Activated CD8-positive, alpha-beta T cell treated with anti-CD3 and anti-CD28 coated beads for 36 hours (primary cell): ENCODE results near the gene FUT8. TPM values are rescaled to one million over a fixed set of nuclear protein-coding genes. Genes with fewer than 3 reads are reported as not detected.

Source experiments
- ATAC-seq: fragments of 200-7000 bp; cut with Tn5 transposase; one replicate; pipeline ENCODE4 v1.10.0; 2021; ENCODE audit warnings: mild to moderate bottlenecking, moderate library complexity
- CTCF ChIA-PET: fragments of 350-600 bp; sonication (Branson Sonifier 250); formaldehyde crosslinking; loops from one replicate; lab custom pipeline; 2021; ENCODE audit warnings: antibody characterized with exemption; lab: Charles Lee
- POLR2A ChIA-PET: fragments of 350-600 bp; sonication (Branson Sonifier 250); formaldehyde crosslinking; loops from one replicate; lab custom pipeline; 2021; ENCODE audit warnings: antibody characterized with exemption; lab: Charles Lee
- DNase-seq: peaks from one replicate; pipeline ENCODE4 v3.0.0-alpha.2; 2020
- H3K27ac Mint-ChIP-seq: one replicate; pipeline ENCODE4 v1.8.0; 2021; ENCODE audit warnings: mild to moderate bottlenecking, mixed read lengths
- H3K27me3 Mint-ChIP-seq: one replicate; pipeline ENCODE4 v1.8.0; 2021; ENCODE audit warnings: mixed read lengths
- H3K36me3 Mint-ChIP-seq: one replicate; pipeline ENCODE4 v1.8.0; 2021; ENCODE audit warnings: low read depth, mixed read lengths
- H3K4me1 Mint-ChIP-seq: one replicate; pipeline ENCODE4 v1.8.0; 2021; ENCODE audit warnings: low read depth, mixed read lengths
- H3K4me3 Mint-ChIP-seq: one replicate; pipeline ENCODE4 v1.8.0; 2021; ENCODE audit warnings: mild to moderate bottlenecking, moderate library complexity, mixed read lengths
- H3K9me3 Mint-ChIP-seq: one replicate; pipeline ENCODE4 v1.8.0; 2021; ENCODE audit warnings: mixed read lengths
- CTCF ChIP-seq: fragments of 200-600 bp; IDR thresholded peaks from one replicate; pipeline ENCODE4 v1.8.0; 2022; ENCODE audit warnings: antibody characterized with exemption, mild to moderate bottlenecking
- intact Hi-C: fragments of 100-400 bp; cut with micrococcal nuclease; formaldehyde crosslinking; loops from one replicate; pipeline ENCODE4 v1.10.0; 2022
- total RNA-seq, 2 experiments: library from RNA; stranded (reverse); gene quantifications; one replicate each; pipeline ENCODE4 v1.2.3, GENCODE V29; 2021

Gene FUT8
- total RNA-seq, 2 experiments from 2014 or later = 55.7 to 61.0 TPM

GRCh38 chr14:65639216-65639615 lies 226.7 kb downstream of the FUT8 start:
- H3K27ac Mint-ChIP-seq = no peak overlapping the region
- intact Hi-C loops = no loop called here
- H3K4me1 Mint-ChIP-seq = peaks cover 50% of the 10 kb centered on the region
- TF ChIP-seq CTCF = no peak
- POLR2A ChIA-PET = interaction anchor here (0.6 kb wide), 1 partner anchor 134 kb away, joined by 4 read pairs; no protein-coding TSS in a partner anchor
- ATAC-seq (no peak), DNase-seq (no peak)
- H3K27me3 Mint-ChIP-seq = no peaks in the 10 kb centered on the region
- no peak overlapping the region for H3K4me3 Mint-ChIP-seq
- H3K9me3 Mint-ChIP-seq = peaks cover 12% of the 10 kb centered on the region
- peaks cover 36% of the 10 kb centered on the region for H3K36me3 Mint-ChIP-seq
- CTCF ChIA-PET = interaction anchor here (1.0 to 1.3 kb wide), 2 partner anchors 23 to 228 kb away, joined by 3 to 4 read pairs; no protein-coding TSS in a partner anchor

GRCh38 chr14:65650826-65651225 lies 238.3 kb downstream of the FUT8 start:
- H3K4me1 Mint-ChIP-seq = no peaks in the 10 kb centered on the region
- POLR2A ChIA-PET = no interaction called here

GRCh38 chr14:65656554-65656953 lies 244.0 kb downstream of the FUT8 start:
- ATAC-seq = no peak
- no peak for DNase-seq
- Mint-ChIP-seq H3K4me3 (no peak overlapping the region), H3K36me3 (peaks cover 26% of the 10 kb centered on the region), H3K4me1 (no peaks in the 10 kb centered on the region), H3K27ac (no peak overlapping the region), H3K9me3 (peaks cover 6% of the 10 kb centered on the region), H3K27me3 (no peaks in the 10 kb centered on the region)
- intact Hi-C loops = no loop called here
- no peak for TF ChIP-seq CTCF
- ChIA-PET POLR2A (no interaction called here), CTCF (no interaction called here)

More at GRCh38 chr14:65650826-65651225, 238.3 kb downstream of the FUT8 start:
- CTCF ChIA-PET = no interaction called here
- Mint-ChIP-seq H3K27me3 (no peaks in the 10 kb centered on the region), H3K27ac (no peak overlapping the region), H3K4me3 (no peak overlapping the region), H3K9me3 (peaks cover 5% of the 10 kb centered on the region), H3K36me3 (peaks cover 35% of the 10 kb centered on the region)
- TF ChIP-seq CTCF = no peak
- intact Hi-C loops = no loop called here
- ATAC-seq (no peak), DNase-seq (no peak)

GRCh38 chr14:65658202-65658601 lies 245.7 kb downstream of the FUT8 start:
- H3K9me3 Mint-ChIP-seq = peaks cover 6% of the 10 kb centered on the region
- no peak for TF ChIP-seq CTCF
- no peaks in the 10 kb centered on the region for H3K4me1 Mint-ChIP-seq
- no peak for DNase-seq
- H3K27me3 Mint-ChIP-seq = no peaks in the 10 kb centered on the region
- no peak overlapping the region for H3K27ac Mint-ChIP-seq
- intact Hi-C loops = no loop called here
- ChIA-PET CTCF (no interaction called here), POLR2A (interaction anchor here (1.2 to 1.5 kb wide), 2 partner anchors 12 to 147 kb away, joined by 3 to 4 read pairs; no protein-coding TSS in a partner anchor)
- peaks cover 15% of the 10 kb centered on the region for H3K36me3 Mint-ChIP-seq
- ATAC-seq = no peak
- no peak overlapping the region for H3K4me3 Mint-ChIP-seq

- intact Hi-C loops = no loop called here
- CTCF ChIA-PET = interaction anchor here (1.0 kb wide), 1 partner anchor 23 kb away, joined by 4 read pairs; no protein-coding TSS in a partner anchor
- peaks cover 7% of the 10 kb centered on the region for H3K36me3 Mint-ChIP-seq
- no peak overlapping the region for H3K4me3 Mint-ChIP-seq
- no peak for ATAC-seq
- no peak for TF ChIP-seq CTCF
- no peaks in the 10 kb centered on the region for H3K9me3 Mint-ChIP-seq
- POLR2A ChIA-PET = no interaction called here
- DNase-seq = no peak
- H3K27ac Mint-ChIP-seq = no peak overlapping the region
- no peaks in the 10 kb centered on the region for H3K27me3 Mint-ChIP-seq
- peaks cover 9% of the 10 kb centered on the region for H3K4me1 Mint-ChIP-seq
Measured at GRCh38 chr14:65661865-65662264, 249.3 kb downstream of the FUT8 start.
